H1 (cell line): ENCODE measurements around the gene OR9I1. TPM values are rescaled to one million over a fixed set of nuclear protein-coding genes. Genes with fewer than 3 reads are reported as not detected.

Source experiments
- CTCF ChIA-PET: fragments of 300-600 bp; sonication (Branson Sonifier 250); formaldehyde crosslinking; loops from one replicate; lab custom pipeline; 2021; ENCODE audit not compliant: partially characterized antibody; lab: Charles Lee
- POLR2A ChIA-PET: fragments of 300-600 bp; sonication (Branson Sonifier 250); formaldehyde crosslinking; loops from one replicate; lab custom pipeline; 2021; ENCODE audit warnings: inconsistent platforms; ENCODE audit not compliant: partially characterized antibody; lab: Charles Lee
- DNase-seq, 2 experiments: peaks; one replicate each; pipeline versions ENCODE4 v3.0.0 to v3.0.0-alpha.2; 2010 to 2022; ENCODE audit warnings: low spot score in 2 of 2, low read depth in 1 of 2, mixed read lengths in 1 of 2
- FAIRE-seq: peaks from 2 replicates; lab custom pipeline; 2011; peaks lifted over from hg19 to GRCh38; lab: Jason Lieb, UNC
- H2AFZ ChIP-seq: 2 replicates; pipeline ENCODE4 v1.8.1; 2012; ENCODE audit warnings: low read length, inconsistent platforms
- H2AK5ac ChIP-seq: 2 replicates; pipeline ENCODE4 v1.6.1; 2013; ENCODE audit warnings: low read depth, low read length
- H2BK120ac ChIP-seq: replicated peaks from 2 replicates; pipeline ENCODE3; 2013; ENCODE audit warnings: low read depth, low read length, inconsistent platforms
- H2BK12ac ChIP-seq: 2 replicates; pipeline ENCODE4 v1.6.1; 2013; ENCODE audit warnings: low read depth, low read length
- H2BK15ac ChIP-seq: 2 replicates; pipeline ENCODE4 v1.6.1; 2013; ENCODE audit warnings: low read length
- H2BK20ac ChIP-seq: 2 replicates; pipeline ENCODE4 v1.6.1; 2013; ENCODE audit warnings: low read length
- H2BK5ac ChIP-seq: 2 replicates; pipeline ENCODE4 v1.6.1; 2013; ENCODE audit warnings: low read depth, low read length
- H3K14ac ChIP-seq: 2 replicates; pipeline ENCODE4 v1.6.1; 2013; ENCODE audit warnings: inconsistent platforms; ENCODE audit not compliant: insufficient read length
- H3K18ac ChIP-seq: 2 replicates; pipeline ENCODE4 v1.6.1; 2013; ENCODE audit warnings: low read length; ENCODE audit errors: extremely low read depth
- H3K23ac ChIP-seq: 2 replicates; pipeline ENCODE4 v1.6.1; 2013; ENCODE audit warnings: inconsistent platforms; ENCODE audit not compliant: insufficient read length
- H3K23me2 ChIP-seq: 2 replicates; pipeline ENCODE4 v1.6.1; 2013; ENCODE audit warnings: low read depth, low read length
- H3K27ac ChIP-seq: 2 replicates; pipeline ENCODE4 v1.6.1; 2011; ENCODE audit warnings: low read depth, low read length, inconsistent platforms
- H3K27me3 ChIP-seq, 4 experiments: replicated peaks in 1 of 4; 1 replicate in 1 of 4; 2 replicates in 3 of 4; pipeline versions ENCODE4 v1.6.1 to v1.8.1; 2011 to 2013; ENCODE audit warnings: low read length in 3 of 4, mild to moderate bottlenecking in 3 of 4, inconsistent platforms in 2 of 4, mixed read lengths in 2 of 4, moderate library complexity in 1 of 4; ENCODE audit not compliant: control insufficient read depth in 3 of 4, insufficient read depth in 3 of 4; ENCODE audit errors: extremely low read depth in 1 of 4
- H3K36me3 ChIP-seq, 4 experiments: 2 replicates each; pipeline versions ENCODE4 v1.6.1 to v1.8.1; 2011 to 2013; ENCODE audit warnings: mild to moderate bottlenecking in 4 of 4, low read length in 3 of 4, moderate library complexity in 2 of 4, control low read depth in 1 of 4, inconsistent platforms in 1 of 4; ENCODE audit not compliant: insufficient read depth in 4 of 4, control insufficient read depth in 2 of 4
- H3K4ac ChIP-seq: replicated peaks from 2 replicates; pipeline ENCODE3; 2013; ENCODE audit warnings: low read length, low read depth, mixed read lengths, inconsistent platforms; ENCODE audit not compliant: insufficient read length
- H3K4me1 ChIP-seq, 4 experiments: replicated peaks in 1 of 4; 1 replicate in 1 of 4; 2 replicates in 3 of 4; pipeline versions ENCODE4 v1.6.1 to v1.8.1; 2011 to 2013; ENCODE audit warnings: low read length in 3 of 4, inconsistent platforms in 2 of 4, mixed read lengths in 1 of 4; ENCODE audit not compliant: insufficient read depth in 4 of 4, control insufficient read depth in 3 of 4
- H3K4me2 ChIP-seq, 2 experiments: 2 replicates each; pipeline versions ENCODE4 v1.6.1 to v1.8.1; 2011 to 2013; ENCODE audit warnings: low read depth in 2 of 2, low read length in 2 of 2, control low read depth in 1 of 2, inconsistent platforms in 1 of 2, mild to moderate bottlenecking in 1 of 2; ENCODE audit not compliant: insufficient read depth in 1 of 2
- H3K4me3 ChIP-seq, 4 experiments: fragments of 200-600, 300-600 bp in 1 of 4; sonication (generic), shearing (Covaris generic), sonication (Bioruptor Twin) in 1 of 4; 2 replicates each; pipeline versions ENCODE4 v1.5.1 to v1.8.1; 2011 to 2016; ENCODE audit warnings: low read length in 4 of 4, low read depth in 3 of 4, control low read depth in 2 of 4, inconsistent platforms in 2 of 4, mild to moderate bottlenecking in 2 of 4, mixed read lengths in 1 of 4, moderate library complexity in 1 of 4; ENCODE audit not compliant: insufficient read depth in 2 of 4; ENCODE audit errors: extremely low read depth in 1 of 4
- H3K56ac ChIP-seq: replicated peaks from 2 replicates; pipeline ENCODE3; 2013; ENCODE audit warnings: low read depth, mild to moderate bottlenecking, mixed read lengths, low read length, inconsistent platforms; ENCODE audit not compliant: insufficient read length
- H3K79me1 ChIP-seq: 2 replicates; pipeline ENCODE4 v1.6.1; 2013; ENCODE audit warnings: low read depth, low read length, control low read depth
- H3K79me2 ChIP-seq, 2 experiments: 2 replicates each; pipeline versions ENCODE4 v1.6.1 to v1.8.1; 2012 to 2013; ENCODE audit warnings: low read length in 2 of 2, mild to moderate bottlenecking in 2 of 2, inconsistent platforms in 1 of 2; ENCODE audit not compliant: insufficient read depth in 2 of 2, control insufficient read depth in 1 of 2
- H3K9ac ChIP-seq, 4 experiments: replicated peaks in 1 of 4; 1 replicate in 1 of 4; 2 replicates in 3 of 4; pipeline versions ENCODE4 v1.6.1 to v1.8.1; 2011 to 2013; ENCODE audit warnings: low read depth in 3 of 4, low read length in 3 of 4, control low read depth in 2 of 4, mild to moderate bottlenecking in 2 of 4, moderate library complexity in 2 of 4, inconsistent platforms in 1 of 4; ENCODE audit errors: extremely low read depth in 1 of 4
- H3K9me3 ChIP-seq, 2 experiments: 2 replicates each; pipeline versions ENCODE4 v1.6.1 to v1.8.1; 2012 to 2013; ENCODE audit warnings: mild to moderate bottlenecking in 2 of 2, moderate library complexity in 2 of 2, control low read depth in 1 of 2, inconsistent platforms in 1 of 2, low read depth in 1 of 2, low read length in 1 of 2, mixed read lengths in 1 of 2; ENCODE audit not compliant: insufficient read depth in 2 of 2
- H4K20me1 ChIP-seq, 2 experiments: replicated peaks in 1 of 2; 2 replicates each; pipeline versions ENCODE3 to v1.8.1; 2011 to 2013; ENCODE audit warnings: inconsistent platforms in 2 of 2, low read length in 2 of 2, mild to moderate bottlenecking in 1 of 2; ENCODE audit not compliant: insufficient read depth in 2 of 2, control insufficient read depth in 1 of 2
- H4K5ac ChIP-seq: 2 replicates; pipeline ENCODE4 v1.6.1; 2013; ENCODE audit warnings: low read length, low read depth, mixed read lengths, inconsistent platforms; ENCODE audit not compliant: insufficient read length
- H4K8ac ChIP-seq: 2 replicates; pipeline ENCODE4 v1.8.0; 2013; ENCODE audit warnings: mild to moderate bottlenecking, moderate library complexity, low read length, inconsistent platforms; ENCODE audit not compliant: insufficient read depth; ENCODE audit errors: extremely low read depth
- H4K91ac ChIP-seq: replicated peaks from 2 replicates; pipeline ENCODE3; 2013; ENCODE audit warnings: low read length, mixed read lengths, inconsistent platforms; ENCODE audit not compliant: insufficient read length
- BRCA1 ChIP-seq: IDR thresholded peaks from 2 replicates; pipeline ENCODE4 v1.6.1; 2012; ENCODE audit warnings: low read depth, low read length, improper control_type of control experiment
- CBX5 ChIP-seq: fragments of 300-800, 300-1000 bp; sonication (generic); IDR thresholded peaks from 2 replicates; pipeline ENCODE4 v1.7.1; 2016; ENCODE audit warnings: antibody characterized with exemption, low read length, low read depth
- CBX8 ChIP-seq: fragments of 300-800, 300-1000 bp; sonication (generic); IDR thresholded peaks from 2 replicates; pipeline ENCODE4 v1.7.1; 2016; ENCODE audit warnings: low read depth, low read length, borderline replicate concordance
- CHD1 ChIP-seq: IDR thresholded peaks from 2 replicates; pipeline ENCODE4 v1.6.1; 2012; ENCODE audit warnings: low read depth, low read length, improper control_type of control experiment
- CHD2 ChIP-seq: IDR thresholded peaks from 2 replicates; pipeline ENCODE4 v1.6.1; 2012; ENCODE audit warnings: low read length, improper control_type of control experiment
- CREB1 ChIP-seq: IDR thresholded peaks from 2 replicates; pipeline ENCODE4 v1.6.1; 2012; ENCODE audit warnings: inconsistent platforms
- FOSL1 ChIP-seq: IDR thresholded peaks from 2 replicates; pipeline ENCODE4 v1.6.1; 2011; ENCODE audit warnings: mild to moderate bottlenecking, low read depth, low read length, moderate library complexity; ENCODE audit not compliant: insufficient read depth
- POLR2A ChIP-seq, 2 experiments: IDR thresholded peaks; 1 replicate in 1 of 2; 2 replicates in 1 of 2; pipeline ENCODE4 v1.6.1; 2011; ENCODE audit warnings: low read depth in 2 of 2, low read length in 2 of 2, mild to moderate bottlenecking in 2 of 2; ENCODE audit errors: control extremely low read depth in 1 of 2
- RFX5 ChIP-seq: IDR thresholded peaks from 2 replicates; pipeline ENCODE4 v1.6.1; 2011; ENCODE audit warnings: low read depth, low read length, improper control_type of control experiment, borderline replicate concordance
- RNF2 ChIP-seq: fragments of 200-900, 300-1000 bp; sonication (generic); IDR thresholded peaks from 2 replicates; pipeline ENCODE4 v1.7.1; 2016; ENCODE audit warnings: borderline replicate concordance, low read depth, mild to moderate bottlenecking, antibody characterized with exemption, low read length; ENCODE audit not compliant: poor library complexity, severe bottlenecking; ENCODE audit errors: missing control alignments
- SIN3A ChIP-seq, 2 experiments: IDR thresholded peaks in 1 of 2; conservative IDR thresholded peaks in 1 of 2; 2 replicates each; pipeline ENCODE4 v1.6.1; 2011 to 2012; ENCODE audit warnings: low read length in 2 of 2, improper control_type of control experiment in 1 of 2, low read depth in 1 of 2, mild to moderate bottlenecking in 1 of 2
- SP1 ChIP-seq: IDR thresholded peaks from 2 replicates; pipeline ENCODE4 v1.6.1; 2011; ENCODE audit warnings: low read depth, low read length
- TAF1 ChIP-seq: IDR thresholded peaks from 2 replicates; pipeline ENCODE4 v1.6.1; 2011; ENCODE audit warnings: mild to moderate bottlenecking, low read depth, low read length
- TAF7 ChIP-seq: optimal IDR thresholded peaks from 2 replicates; pipeline ENCODE3; 2011; ENCODE audit warnings: low read depth, mild to moderate bottlenecking, inconsistent platforms, low read length, moderate library complexity, borderline replicate concordance
- WGBS, 2 experiments: shearing (Covaris generic) in 1 of 2; methylation state at CpG; one replicate each; pipeline versions ENCODE4 v1.1.6 to v1.1.7; 2013 to 2015; ENCODE audit warnings: low lambda C conversion rate in 2 of 2, mixed read lengths in 2 of 2, inconsistent platforms in 1 of 2, low coverage in 1 of 2, missing lambda C conversion rate in 1 of 2; ENCODE audit not compliant: insufficient replicate concordance in 2 of 2, insufficient coverage in 1 of 2, insufficient read length in 1 of 2; ENCODE audit errors: extremely low coverage in 1 of 2, missing lambda C conversion rate in 1 of 2; 5-methylcytosine and 5-hydroxymethylcytosine counted together
- polyA plus RNA-seq, 7 experiments: library from polyadenylated mRNA; depleted of rRNA in 3 of 7; stranded (reverse) in 5 of 7; unstranded in 2 of 7; fragments of >200 nt in 5 of 7; fragments of 200-250 nt in 2 of 7; gene quantifications; 1 replicate in 5 of 7; 2 replicates in 1 of 7; 4 replicates in 1 of 7; pipeline versions ENCODE4 v1.2.1 to v1.2.3, GENCODE V29; 2011 to 2013; ENCODE audit warnings: missing spikeins in 2 of 7, mixed read lengths in 2 of 7
- total RNA-seq: library from RNA; stranded (reverse); fragmentation: NEBNext Ultra II Directional; extraction: Animal tissue kit (Norgen Biotek cat#: 25700); gene quantifications from 2 replicates; pipeline ENCODE4 v1.2.1, GENCODE V29; 2021

Gene OR9I1
- total and polyA plus RNA-seq, 2 of the 8 experiments (the other 6 are each of a cell fraction or from before 2014, with no cell fraction given): not detected

DNA sequence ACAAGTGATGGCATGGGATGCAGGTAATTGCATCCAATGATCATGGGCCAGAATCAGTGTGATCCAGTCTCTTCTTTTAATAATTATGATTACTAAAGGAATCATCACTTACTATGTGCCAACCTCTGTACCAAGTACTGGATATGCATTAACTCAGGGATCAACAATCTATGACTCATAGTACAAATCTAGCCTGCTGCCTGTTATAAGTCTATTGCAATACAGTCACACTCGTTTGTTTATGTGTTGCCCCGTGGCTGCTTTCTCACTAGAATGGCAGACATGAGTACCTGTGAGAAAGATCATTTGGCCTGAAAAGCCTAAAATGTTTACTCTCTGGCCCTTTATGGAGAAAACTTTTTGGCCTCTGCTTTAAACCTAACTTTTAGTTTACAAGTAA lies 49.5 kb downstream of the OR9I1 start:
- no peak overlapping the region for H4K5ac ChIP-seq
- H4K91ac ChIP-seq: no peak overlapping the region
- H2AFZ ChIP-seq: no peak overlapping the region
- ChIA-PET CTCF (no interaction called here), POLR2A (no interaction called here)
- no peak overlapping the region for H3K4me3 ChIP-seq
- no peak overlapping the region for H2BK5ac ChIP-seq
- no peak overlapping the region for H2BK20ac ChIP-seq
- H3K27me3 ChIP-seq: no peaks in the 10 kb centered on the region
- FAIRE-seq (no peak), DNase-seq (no peak)
- H3K23me2 ChIP-seq: no peaks in the 10 kb centered on the region
- no peaks in the 10 kb centered on the region for H3K79me1 ChIP-seq
- H3K4me1 ChIP-seq: no peaks in the 10 kb centered on the region
- no peak overlapping the region for H3K9ac ChIP-seq
- TF ChIP-seq BRCA1 (no peak), CREB1 (no peak), FOSL1 (no peak), POLR2A (IDR thresholded peaks at IDR 0.05; ENCODE audit: control extremely low read depth in 1 of 2, low read depth in 2 of 2, low read length in 2 of 2) (no peak), CBX5 (no peak), RFX5 (no peak), TAF1 (no peak), TAF7 (no peak), SP1 (no peak), CHD1 (no peak), RNF2 (no peak), SIN3A (conservative IDR thresholded peaks at IDR 0.05 in 1 of 2, IDR thresholded peaks at IDR 0.05 in 1 of 2; ENCODE audit: low read depth in 1 of 2, low read length in 2 of 2) (no peak), CBX8 (no peak), CHD2 (no peak)
- 39% methylated on average over 2 of the region's 2 CpGs; no CpG with 5 or more reads in 1 of the 2 experiments for WGBS, 2 experiments
- no peak overlapping the region for H3K56ac ChIP-seq
- no peak overlapping the region for H3K4ac ChIP-seq
- no peak overlapping the region for H2AK5ac ChIP-seq
- no peaks in the 10 kb centered on the region for H3K9me3 ChIP-seq
- no peak overlapping the region for H3K27ac ChIP-seq
- no peak overlapping the region for H2BK15ac ChIP-seq
- no peaks in the 10 kb centered on the region for H3K36me3 ChIP-seq
- no peaks in the 10 kb centered on the region for H4K20me1 ChIP-seq
- no peak overlapping the region for H3K23ac ChIP-seq
- H2BK12ac ChIP-seq: no peak overlapping the region
- H4K8ac ChIP-seq: no peak overlapping the region
- H3K14ac ChIP-seq: no peak overlapping the region
- no peak overlapping the region for H3K18ac ChIP-seq
- H2BK120ac ChIP-seq: no peak overlapping the region
- H3K79me2 ChIP-seq: no peaks in the 10 kb centered on the region
- no peak overlapping the region for H3K4me2 ChIP-seq
